GM18526 (cell line): ENCODE measurements around the gene GAK.

Source experiments
- POLR2A ChIP-seq: IDR thresholded peaks from 3 replicates; pipeline ENCODE4 v1.6.1; 2011; ENCODE audit not compliant: insufficient read length; ENCODE audit errors: extremely low read depth

Gene GAK

DNA sequence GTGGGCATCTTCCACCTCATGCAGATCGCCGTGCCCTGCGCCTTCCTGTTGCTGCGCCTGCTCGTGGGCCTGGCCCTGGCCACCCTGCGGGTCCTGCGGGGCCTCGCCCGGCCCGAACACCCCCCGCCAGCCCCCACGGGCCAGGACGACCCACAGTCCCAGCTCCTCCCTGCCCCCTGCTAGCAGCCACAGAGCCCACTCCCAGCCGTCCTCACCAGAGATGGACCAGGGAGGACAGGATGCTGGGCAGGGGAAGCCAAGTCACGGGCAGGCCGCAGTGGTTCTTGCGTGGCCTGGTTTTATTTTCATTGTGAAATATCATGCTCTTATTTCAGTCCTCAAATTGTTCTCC, 26.2 kb upstream of the GAK start:
- TF ChIP-seq POLR2A: no peak

DNA sequence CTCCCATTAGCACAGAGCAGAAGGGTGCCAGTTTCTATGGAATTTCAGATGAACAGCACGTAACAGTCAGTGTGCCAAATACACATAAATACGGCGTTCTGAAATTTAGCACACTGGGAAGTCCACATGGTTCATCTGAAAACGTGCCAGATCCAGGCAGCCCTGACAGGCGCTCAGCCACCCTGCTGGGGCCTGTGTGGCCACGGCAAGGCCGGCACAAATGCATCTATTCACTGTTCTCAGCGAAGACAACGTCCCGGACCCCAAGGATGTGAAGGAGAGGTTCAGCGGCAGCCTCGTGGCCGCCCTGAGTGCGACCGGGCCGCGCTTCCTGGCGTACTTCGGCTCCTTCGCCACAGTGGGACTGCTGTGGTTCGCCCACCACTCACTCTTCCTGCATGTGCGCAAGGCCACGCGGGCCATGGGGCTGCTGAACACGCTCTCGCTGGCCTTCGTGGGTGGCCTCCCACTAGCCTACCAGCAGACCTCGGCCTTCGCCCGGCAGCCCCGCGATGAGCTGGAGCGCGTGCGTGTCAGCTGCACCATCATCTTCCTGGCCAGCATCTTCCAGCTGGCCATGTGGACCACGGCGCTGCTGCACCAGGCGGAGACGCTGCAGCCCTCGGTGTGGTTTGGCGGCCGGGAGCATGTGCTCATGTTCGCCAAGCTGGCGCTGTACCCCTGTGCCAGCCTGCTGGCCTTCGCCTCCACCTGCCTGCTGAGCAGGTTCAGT, 25.6 kb upstream of the GAK start:
- TF ChIP-seq POLR2A: no peak

- TF ChIP-seq POLR2A: no peak
Observed at GRCh38 chr4:957231-957580, 25.1 kb upstream of the GAK start.

DNA sequence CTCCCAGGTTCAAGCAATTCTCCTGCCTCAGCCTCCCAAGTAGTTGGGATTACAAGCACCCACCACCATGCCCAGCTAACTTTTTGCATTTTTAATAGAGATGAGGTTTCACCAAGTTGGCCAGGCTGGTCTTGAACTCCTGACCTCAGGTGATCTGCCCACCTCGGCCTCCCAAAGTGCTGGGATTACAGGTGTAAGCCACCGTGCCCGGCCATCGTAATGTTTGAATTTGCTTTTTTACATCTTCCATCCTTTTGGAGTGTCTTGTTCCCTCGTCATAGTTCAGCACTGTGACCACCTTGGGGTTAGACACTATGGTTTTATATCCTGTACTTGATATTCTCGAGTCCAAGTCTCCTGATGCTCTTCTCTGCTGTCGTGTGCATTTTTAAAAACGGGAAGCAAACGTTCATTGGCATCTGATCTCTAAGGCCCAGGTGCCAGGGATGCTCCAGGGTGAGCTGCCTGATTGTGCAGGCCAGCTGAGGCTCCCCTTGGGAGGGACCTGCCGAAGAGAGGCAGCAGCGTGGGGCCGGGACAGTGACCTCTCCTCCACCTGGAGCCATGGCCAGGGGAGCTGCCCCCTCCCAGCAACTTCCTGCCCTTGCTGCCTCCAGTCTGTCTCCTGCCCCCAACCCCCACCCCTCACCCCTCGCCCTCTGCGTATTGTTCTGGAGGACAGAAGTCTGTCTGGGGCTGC, 24.6 kb upstream of the GAK start:
- TF ChIP-seq POLR2A: no peak

DNA sequence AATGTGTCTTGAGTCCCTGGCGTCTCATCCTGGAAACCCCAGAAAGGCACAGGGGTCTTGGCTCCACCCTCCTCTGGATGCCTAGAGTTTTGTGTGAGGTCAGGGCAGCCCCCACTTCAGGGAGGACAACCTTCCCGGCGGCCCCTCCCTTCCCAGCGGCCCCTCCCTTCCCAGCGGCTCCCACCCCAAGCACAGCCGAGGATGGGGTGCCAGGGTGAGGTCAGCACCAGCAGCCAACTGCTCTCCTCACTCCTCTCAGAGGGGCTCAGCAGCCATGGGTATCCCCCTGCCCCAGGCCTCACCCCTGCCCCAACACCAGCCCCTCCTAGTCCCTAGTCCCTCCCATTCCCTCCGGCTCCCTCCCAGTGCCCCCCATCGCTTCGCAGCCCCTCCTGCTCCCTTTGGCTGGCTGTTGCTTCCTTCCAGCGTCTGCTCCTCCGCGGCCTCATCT, 23.8 kb upstream of the GAK start:
- TF ChIP-seq POLR2A: no peak

DNA sequence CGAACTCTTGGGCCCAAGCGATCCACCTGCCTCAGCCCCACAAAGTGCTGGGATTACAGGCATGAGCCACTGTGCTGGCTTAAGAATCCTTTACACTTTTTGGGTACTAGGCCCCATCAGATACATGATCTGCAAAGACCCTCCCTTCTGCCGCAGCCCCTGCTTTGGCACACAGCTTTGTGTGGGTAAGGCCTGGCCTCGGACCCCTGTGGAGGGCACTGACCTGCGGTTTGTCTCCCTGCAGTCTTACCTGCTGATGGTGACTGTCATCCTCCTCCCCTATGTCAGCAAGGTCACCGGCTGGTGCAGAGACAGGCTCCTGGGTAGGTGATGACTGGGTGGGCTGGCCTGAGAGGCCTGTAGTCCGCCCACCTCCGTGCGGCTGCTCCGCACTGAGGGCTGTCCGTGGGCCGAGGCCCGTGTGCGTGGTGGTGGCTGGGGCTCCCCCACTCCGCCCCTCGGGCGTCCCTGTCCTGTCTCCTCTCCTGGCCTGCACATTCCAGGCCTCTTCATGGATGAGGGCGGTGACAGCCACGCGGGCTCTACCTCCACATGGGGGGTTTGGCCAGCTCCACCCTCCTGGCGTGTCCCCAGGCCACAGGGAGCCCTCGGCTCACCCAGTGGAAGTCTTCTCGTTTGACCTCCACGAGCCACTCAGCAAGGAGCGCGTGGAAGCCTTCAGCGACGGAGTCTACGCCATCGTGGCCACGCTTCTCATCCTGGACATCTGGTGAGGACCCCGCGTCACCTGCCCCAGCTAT, 23.2 kb upstream of the GAK start:
- TF ChIP-seq POLR2A: no peak

- no peak for TF ChIP-seq POLR2A
Observed at GRCh38 chr4:954211-955020, 22.3 kb upstream of the GAK start.

GRCh38 chr4:953574-953915, 21.4 kb upstream of the GAK start:
- TF ChIP-seq POLR2A: no peak

DNA sequence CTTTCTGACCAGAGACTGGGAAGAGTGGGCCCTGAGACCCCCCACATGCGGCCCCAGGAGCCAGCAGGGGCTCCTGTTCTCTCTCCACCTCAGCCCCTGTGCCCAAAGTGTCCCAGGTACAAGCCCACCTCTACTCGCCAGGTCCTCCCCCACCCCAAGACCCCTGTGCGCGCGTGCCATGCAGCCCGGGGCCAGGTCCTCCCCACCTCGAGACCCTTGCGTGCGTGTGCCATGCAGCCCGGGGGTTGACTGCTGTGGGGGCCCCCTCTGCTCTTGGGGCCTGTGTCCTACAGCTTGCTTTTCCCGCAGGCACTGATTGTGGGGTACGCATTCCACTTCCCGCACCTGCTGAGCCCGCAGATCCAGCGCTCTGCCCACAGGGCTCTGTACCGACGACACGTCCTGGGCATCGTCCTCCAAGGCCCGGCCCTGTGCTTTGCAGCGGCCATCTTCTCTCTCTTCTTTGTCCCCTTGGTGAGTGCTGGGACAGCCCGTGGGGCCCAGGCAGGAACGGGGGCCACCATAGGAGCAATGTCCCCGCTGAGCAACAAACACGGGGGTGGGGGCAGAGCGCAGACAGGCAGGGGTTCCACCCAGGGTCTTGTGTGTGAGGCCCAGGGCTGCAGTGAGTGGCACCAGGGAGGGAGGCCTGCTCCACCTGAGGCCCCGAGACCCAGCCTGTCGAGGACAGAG, 20.9 kb upstream of the GAK start:
- TF ChIP-seq POLR2A: no peak

DNA sequence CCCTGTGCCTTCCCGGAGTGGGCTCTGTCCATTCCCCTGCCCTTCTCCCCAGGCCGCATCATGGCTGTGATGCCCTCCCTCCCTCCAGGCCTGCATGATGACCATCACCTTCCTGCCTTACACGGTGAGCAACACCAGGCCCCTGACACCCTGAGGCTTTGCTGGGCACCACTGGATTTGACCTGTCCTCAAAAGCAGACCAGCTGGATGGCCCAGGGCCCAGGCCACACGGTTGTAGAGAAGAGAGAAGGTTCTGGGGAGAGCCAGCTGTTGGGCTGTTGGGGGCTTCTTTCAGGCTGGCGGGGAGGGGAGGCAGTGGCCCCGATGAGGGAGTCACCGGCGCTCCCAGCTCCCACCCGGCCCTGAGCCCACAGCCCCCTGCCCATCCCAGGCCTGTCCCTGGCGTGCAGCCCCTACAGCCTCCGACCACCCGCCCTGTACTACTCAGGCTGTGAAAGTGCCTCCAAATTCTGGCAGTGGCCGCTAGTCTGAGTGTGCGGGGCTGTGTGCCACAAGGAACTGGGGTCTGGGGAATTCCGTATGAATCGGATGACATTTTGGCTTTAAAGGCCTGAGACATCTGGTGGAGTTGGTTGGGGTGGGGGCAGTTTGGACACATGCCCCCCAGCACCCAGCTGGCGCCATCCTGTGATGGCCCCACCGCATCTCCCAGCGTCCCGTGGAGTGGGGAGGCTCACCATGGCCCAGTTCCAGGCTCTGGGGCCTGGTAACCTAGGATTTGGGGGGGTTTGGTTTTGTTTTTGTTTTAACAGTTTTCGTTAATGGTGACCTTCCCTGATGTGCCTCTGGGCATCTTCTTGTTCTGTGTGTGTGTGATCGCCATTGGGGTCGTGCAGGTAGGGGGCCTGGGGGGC, 19.7 kb upstream of the GAK start:
- TF ChIP-seq POLR2A: no peak

DNA sequence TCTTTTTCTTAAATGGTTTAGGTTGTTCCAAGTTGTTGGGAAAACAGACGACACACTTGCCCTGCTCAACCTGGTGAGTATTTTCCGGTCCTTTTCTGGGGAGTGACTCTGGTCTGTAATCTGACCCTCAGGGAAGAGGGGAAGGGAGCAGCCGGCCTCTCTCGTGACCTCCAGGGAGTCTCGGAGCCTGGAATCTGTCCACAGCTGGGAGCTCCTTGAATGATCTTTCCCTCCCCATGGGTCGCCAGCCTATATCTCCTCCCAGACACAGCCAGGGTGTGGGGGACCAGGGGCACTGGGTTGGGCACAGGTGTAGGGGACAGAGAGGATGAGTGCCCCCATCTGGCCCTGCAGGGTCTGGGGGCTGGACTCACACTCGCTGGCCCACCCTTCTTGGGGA, 19.1 kb upstream of the GAK start:
- TF ChIP-seq POLR2A: no peak

- no peak for TF ChIP-seq POLR2A
Observed at GRCh38 chr4:950136-951020, 18.3 kb upstream of the GAK start.

- TF ChIP-seq POLR2A: no peak
Observed at GRCh38 chr4:949656-950055, 17.5 kb upstream of the GAK start.
